SU-DHL-6 (cell line): ENCODE measurements around the gene NVL.

Source experiments
- H2AFZ ChIP-seq: fragments of 200-600 bp; sonication (generic); 2 replicates; pipeline ENCODE4 v1.6.1; 2014; ENCODE audit warnings: low read depth, mild to moderate bottlenecking, moderate library complexity, mixed read lengths, antibody characterized with exemption, low read length; ENCODE audit not compliant: severe bottlenecking
- H3F3A ChIP-seq: fragments of 200-600 bp; shearing (Covaris generic); 2 replicates; pipeline ENCODE4 v1.6.0; 2016; ENCODE audit warnings: antibody characterized with exemption, mild to moderate bottlenecking; ENCODE audit not compliant: insufficient read depth
- H3K27ac ChIP-seq: fragments of 200-600 bp; sonication (generic); 2 replicates; pipeline ENCODE4 v1.5.1; 2016; ENCODE audit warnings: low read depth, mild to moderate bottlenecking, low read length, moderate library complexity, mixed read lengths
- H3K27me3 ChIP-seq: fragments of 200-600 bp; sonication (generic), shearing (Covaris generic); 2 replicates; pipeline ENCODE4 v1.6.0; 2014; ENCODE audit warnings: mild to moderate bottlenecking, low read length
- H3K36me3 ChIP-seq: fragments of 200-600 bp; sonication (generic); 2 replicates; pipeline ENCODE4 v1.6.1; 2014; ENCODE audit warnings: mild to moderate bottlenecking, low read length, mixed read lengths
- H3K4me2 ChIP-seq: fragments of 300-600, 200-600 bp; shearing (Covaris generic), sonication (generic); 2 replicates; pipeline ENCODE4 v1.6.0; 2014; ENCODE audit warnings: low read length, low read depth, mild to moderate bottlenecking; ENCODE audit not compliant: poor library complexity, severe bottlenecking
- H3K4me3 ChIP-seq: fragments of 200-600 bp; sonication (generic); 2 replicates; pipeline ENCODE4 v1.5.1; 2014; ENCODE audit warnings: antibody characterized with exemption, low read length, mild to moderate bottlenecking, mixed read lengths; ENCODE audit not compliant: insufficient read depth, poor library complexity, severe bottlenecking
- H3K79me2 ChIP-seq: fragments of 200-600 bp; sonication (generic); 2 replicates; pipeline ENCODE4 v1.6.1; 2014; ENCODE audit warnings: mild to moderate bottlenecking, low read length, moderate library complexity; ENCODE audit not compliant: insufficient read depth
- H3K9ac ChIP-seq: fragments of 200-600 bp; sonication (generic); 2 replicates; pipeline ENCODE4 v1.7.0; 2014; ENCODE audit warnings: mild to moderate bottlenecking, low read length
- H3K9me2 ChIP-seq: fragments of 200-600 bp; sonication (generic); replicated peaks from 2 replicates; pipeline ENCODE4 v1.6.1; 2014; ENCODE audit warnings: low read length; ENCODE audit not compliant: insufficient read depth
- H3K9me3 ChIP-seq: fragments of 200-600 bp; sonication (generic); 2 replicates; pipeline ENCODE4 v1.6.1; 2014; ENCODE audit warnings: low read length, mixed read lengths; ENCODE audit not compliant: insufficient read depth
- H4K20me1 ChIP-seq: fragments of 200-600 bp; sonication (generic); 2 replicates; pipeline ENCODE4 v1.6.1; 2014; ENCODE audit warnings: low read depth, mild to moderate bottlenecking, antibody characterized with exemption, low read length, moderate library complexity, mixed read lengths
- EZH2phosphoT487 ChIP-seq: fragments of 200-600 bp; sonication (generic), shearing (Covaris generic); conservative IDR thresholded peaks from 2 replicates; pipeline ENCODE4 v1.6.1; 2018; ENCODE audit warnings: mild to moderate bottlenecking, antibody characterized with exemption, low read length, moderate library complexity, mixed read lengths
- TF ChIP-seq, protein P1 (sequence below): fragments of 200-600 bp; sonication (generic); IDR thresholded peaks from one replicate; pipeline ENCODE4 v1.5.1; 2017; ENCODE audit warnings: antibody characterized with exemption, mild to moderate bottlenecking, low read length, moderate library complexity; ENCODE audit not compliant: insufficient read depth, poor library complexity, severe bottlenecking

NVL gene

DNA sequence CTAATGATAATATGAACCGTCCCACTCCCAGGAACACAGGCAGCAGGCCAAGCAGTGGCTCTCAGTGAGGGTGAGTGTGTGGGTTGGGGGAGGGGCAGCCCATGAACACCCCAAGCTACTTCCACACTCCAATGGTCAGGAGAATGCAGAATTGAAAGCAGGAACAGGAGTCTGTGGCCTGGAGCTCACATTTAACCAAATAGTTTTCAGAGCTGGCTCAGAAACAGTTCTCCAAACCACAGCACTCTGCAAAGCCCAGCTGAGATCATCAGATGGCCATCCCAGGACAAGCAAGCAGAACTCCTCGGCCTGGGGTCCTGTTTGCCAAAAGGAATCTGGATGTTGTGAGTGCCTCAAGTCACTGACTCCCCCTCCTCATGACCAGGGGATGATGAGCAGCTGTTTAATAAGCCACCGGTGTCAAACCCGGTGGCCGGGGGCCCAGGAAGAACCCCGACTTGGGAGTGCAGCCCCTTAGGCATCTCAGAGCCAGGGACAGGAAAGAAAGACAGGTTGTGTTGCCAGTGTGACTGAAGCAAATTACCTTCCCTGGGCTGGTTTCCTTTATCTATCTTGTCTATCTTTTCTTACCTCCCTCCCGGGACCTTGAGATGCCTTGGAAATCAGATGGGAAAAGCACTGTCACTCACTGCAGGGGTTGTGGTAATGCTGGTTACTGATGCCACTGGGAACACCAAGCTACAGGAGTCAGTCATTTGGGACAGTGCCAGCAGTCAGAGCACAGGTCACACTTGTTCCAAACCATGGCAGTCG lies 126.5 kb downstream of the NVL start:
- no peak overlapping the region for H3K4me2 ChIP-seq
- H3K79me2 ChIP-seq = no peaks in the 10 kb centered on the region
- no peak overlapping the region for H3K9ac ChIP-seq
- no peak overlapping the region for H2AFZ ChIP-seq
- TF ChIP-seq, protein P1, sequence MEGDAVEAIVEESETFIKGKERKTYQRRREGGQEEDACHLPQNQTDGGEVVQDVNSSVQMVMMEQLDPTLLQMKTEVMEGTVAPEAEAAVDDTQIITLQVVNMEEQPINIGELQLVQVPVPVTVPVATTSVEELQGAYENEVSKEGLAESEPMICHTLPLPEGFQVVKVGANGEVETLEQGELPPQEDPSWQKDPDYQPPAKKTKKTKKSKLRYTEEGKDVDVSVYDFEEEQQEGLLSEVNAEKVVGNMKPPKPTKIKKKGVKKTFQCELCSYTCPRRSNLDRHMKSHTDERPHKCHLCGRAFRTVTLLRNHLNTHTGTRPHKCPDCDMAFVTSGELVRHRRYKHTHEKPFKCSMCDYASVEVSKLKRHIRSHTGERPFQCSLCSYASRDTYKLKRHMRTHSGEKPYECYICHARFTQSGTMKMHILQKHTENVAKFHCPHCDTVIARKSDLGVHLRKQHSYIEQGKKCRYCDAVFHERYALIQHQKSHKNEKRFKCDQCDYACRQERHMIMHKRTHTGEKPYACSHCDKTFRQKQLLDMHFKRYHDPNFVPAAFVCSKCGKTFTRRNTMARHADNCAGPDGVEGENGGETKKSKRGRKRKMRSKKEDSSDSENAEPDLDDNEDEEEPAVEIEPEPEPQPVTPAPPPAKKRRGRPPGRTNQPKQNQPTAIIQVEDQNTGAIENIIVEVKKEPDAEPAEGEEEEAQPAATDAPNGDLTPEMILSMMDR = no peak
- TF ChIP-seq EZH2phosphoT487 = no peak
- no peaks in the 10 kb centered on the region for H3K9me3 ChIP-seq
- H3K27ac ChIP-seq = no peak overlapping the region
- no peak overlapping the region for H3K4me3 ChIP-seq
- H4K20me1 ChIP-seq = no peaks in the 10 kb centered on the region
- H3K36me3 ChIP-seq = no peaks in the 10 kb centered on the region
- H3K9me2 ChIP-seq = no peaks in the 10 kb centered on the region
- no peaks in the 10 kb centered on the region for H3K27me3 ChIP-seq
- H3F3A ChIP-seq = no peaks in the 10 kb centered on the region

DNA sequence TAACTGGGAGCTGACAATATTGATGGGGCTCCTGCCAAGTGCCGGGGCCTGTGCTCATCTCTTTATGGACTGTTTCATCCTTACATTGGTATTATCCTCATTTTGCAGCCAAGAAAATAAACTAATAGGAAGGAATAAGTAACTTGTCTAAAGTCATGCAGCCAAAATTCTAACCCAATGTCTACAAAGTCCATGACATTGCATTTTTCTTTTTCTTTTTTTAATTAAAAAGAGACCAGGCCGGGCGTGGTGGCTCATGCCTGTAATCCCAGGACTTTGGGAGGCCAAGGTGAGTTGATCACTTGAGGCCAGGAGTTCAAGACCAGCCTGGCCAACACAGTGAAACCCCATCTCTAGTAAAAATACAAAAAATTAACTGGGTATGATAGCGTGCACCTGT lies 128.1 kb downstream of the NVL start:
- Histone ChIP-seq H3K9me2 (no peaks in the 10 kb centered on the region), H3K9me3 (no peaks in the 10 kb centered on the region), H2AFZ (no peak overlapping the region), H4K20me1 (no peaks in the 10 kb centered on the region), H3K4me2 (no peak overlapping the region), H3K79me2 (no peaks in the 10 kb centered on the region), H3K27me3 (no peaks in the 10 kb centered on the region), H3K4me3 (no peak overlapping the region), H3F3A (peaks cover 3% of the 10 kb centered on the region; the same call in 1 of the 2 replicates), H3K9ac (no peak overlapping the region), H3K27ac (no peak overlapping the region), H3K36me3 (no peaks in the 10 kb centered on the region)
- no peak for TF ChIP-seq EZH2phosphoT487
- TF ChIP-seq, protein P1 = no peak

DNA sequence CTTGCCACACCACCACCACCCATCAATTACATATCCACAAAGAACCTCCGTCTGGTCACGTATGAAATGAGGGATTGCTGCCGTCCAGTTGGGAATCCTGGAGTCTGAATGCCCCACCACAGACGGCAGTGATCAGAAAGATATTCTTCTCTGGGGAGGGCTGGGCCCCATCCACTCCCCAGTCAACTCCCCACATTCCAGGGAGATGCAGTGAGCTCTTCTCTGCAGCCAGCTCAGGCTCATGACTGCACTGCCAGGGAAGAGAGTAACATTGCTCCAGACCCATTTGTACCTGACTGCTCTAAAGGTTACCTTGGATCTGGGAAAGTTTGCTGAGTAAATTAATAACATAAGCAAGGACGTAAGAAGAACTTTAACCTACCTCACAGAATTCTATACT lies 128.6 kb downstream of the NVL start:
- Histone ChIP-seq H3K79me2 (no peaks in the 10 kb centered on the region), H3K27me3 (no peaks in the 10 kb centered on the region), H4K20me1 (no peaks in the 10 kb centered on the region), H2AFZ (no peak overlapping the region), H3K36me3 (no peaks in the 10 kb centered on the region), H3K9ac (no peak overlapping the region), H3K27ac (no peak overlapping the region), H3K9me2 (no peaks in the 10 kb centered on the region), H3K9me3 (no peaks in the 10 kb centered on the region), H3F3A (peaks cover 4% of the 10 kb centered on the region; the same call in 1 of the 2 replicates), H3K4me3 (no peak overlapping the region), H3K4me2 (no peak overlapping the region)
- no peak for TF ChIP-seq EZH2phosphoT487
- TF ChIP-seq, protein P1 = no peak
